Nucleus accumbens (tissue), 56 donors: ENCODE results near the gene DOCK10.
A peak's percentile ranks its signal among the peaks of the same experiment; 100 is the strongest.
"Not testable (repeated sequence)": the region's sequence is repeated elsewhere in the genome, so short reads cannot be mapped to it uniquely, and the experiment has no call there.

Experiments used
- DNase-seq, 56 donors: peaks; one replicate each; lab custom pipeline; 2025; lab: John Stamatoyannopoulos, UW

Gene DOCK10

DNA sequence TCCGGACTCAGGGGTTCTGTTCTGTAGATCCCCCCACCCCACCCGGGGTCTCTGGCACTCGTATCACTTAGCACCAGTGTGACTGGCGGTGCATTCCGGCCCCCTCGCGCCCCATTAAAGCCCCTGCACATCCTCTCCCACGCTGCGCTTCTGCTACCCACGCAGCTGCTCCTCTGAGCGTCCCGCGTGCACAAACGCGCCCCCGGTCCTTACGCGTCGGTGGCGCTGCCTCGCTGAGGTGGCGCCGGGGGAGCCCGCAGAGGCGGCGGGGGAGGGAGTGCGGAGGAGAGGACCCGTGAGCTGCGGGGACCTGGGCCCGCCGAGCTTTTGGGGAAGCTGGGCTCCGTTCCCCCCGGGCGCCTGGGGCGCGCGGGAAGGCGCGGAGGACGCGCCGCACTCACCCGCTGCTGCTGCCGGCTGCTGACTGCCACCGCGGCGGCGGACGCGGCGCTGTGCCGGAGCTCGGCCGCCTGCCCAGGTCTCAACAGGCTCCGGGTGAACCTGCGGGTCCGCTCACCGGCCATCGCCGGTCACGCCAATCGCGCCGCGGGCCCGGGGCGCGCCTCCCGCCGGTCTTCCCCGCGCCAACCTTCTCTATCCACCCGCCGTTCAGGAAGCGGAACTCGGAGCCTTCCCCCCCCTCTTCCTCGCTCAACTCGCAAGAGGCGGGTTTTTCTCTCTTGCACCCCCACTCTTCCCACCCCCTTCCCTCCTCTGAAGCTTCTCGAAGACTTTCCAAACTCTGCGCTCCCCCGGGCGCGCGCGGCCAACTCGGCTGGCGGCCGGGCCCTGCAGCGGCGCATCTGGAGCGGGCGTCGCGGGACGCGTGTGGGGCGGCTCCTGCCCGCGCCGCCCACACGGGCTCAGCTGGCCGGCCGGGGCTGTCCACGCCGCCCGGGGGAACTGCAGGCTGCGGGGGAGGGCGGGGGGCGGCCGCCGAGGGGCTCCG, at the start of gene DOCK10:
Gene DOCK10 (minus strand): TSS at position 618 of the 949 bp plus-strand sequence. CDS start 94 bp downstream, at position 524.
- peak in 50 of 56 donors; percentile 13 to 82 (median 71) for DNase-seq

- DNase-seq = no peak
Observed at GRCh38 chr2:225091336-225091735, 49.1 kb upstream of the DOCK10 start.

GRCh38 chr2:225090746-225091145, 48.5 kb upstream of the DOCK10 start:
- DNase-seq = no peak

- DNase-seq = no peak
Observed at GRCh38 chr2:225086915-225087314, 44.6 kb upstream of the DOCK10 start.

- no peak for DNase-seq
Observed at GRCh38 chr2:225086439-225086838, 44.2 kb upstream of the DOCK10 start.

DNA sequence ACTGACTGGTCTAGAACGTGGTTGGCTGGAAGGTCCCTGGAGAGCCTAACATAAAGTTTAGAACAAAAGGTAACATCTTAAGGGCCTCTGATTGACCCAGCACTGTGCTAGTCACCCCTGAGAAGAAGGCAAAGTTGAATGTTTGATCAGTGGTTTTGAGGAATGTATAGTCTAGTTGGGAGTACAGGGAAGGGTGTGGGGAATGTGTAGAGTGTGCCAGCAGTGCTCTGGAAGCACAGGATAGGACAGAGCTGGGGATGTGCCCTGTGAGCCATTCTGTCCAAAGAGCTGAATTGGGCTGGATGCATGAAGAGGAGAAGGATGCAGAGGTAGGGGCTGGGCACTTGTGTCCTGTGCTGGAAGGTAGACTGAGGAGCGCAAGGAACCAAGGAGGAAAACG, 41.0 kb upstream of the DOCK10 start:
- no peak for DNase-seq

GRCh38 chr2:225076125-225076524, 33.9 kb upstream of the DOCK10 start:
- no peak for DNase-seq

- peak in 4 of 56 donors; percentile 4 to 16 (median 12) for DNase-seq
Observed at GRCh38 chr2:225074919-225075681, 32.8 kb upstream of the DOCK10 start.

GRCh38 chr2:225074366-225074765, 32.1 kb upstream of the DOCK10 start:
- no peak for DNase-seq

GRCh38 chr2:225073198-225073597, 30.9 kb upstream of the DOCK10 start:
- DNase-seq = no peak

GRCh38 chr2:225072444-225072843, 30.2 kb upstream of the DOCK10 start:
- no peak for DNase-seq

DNA sequence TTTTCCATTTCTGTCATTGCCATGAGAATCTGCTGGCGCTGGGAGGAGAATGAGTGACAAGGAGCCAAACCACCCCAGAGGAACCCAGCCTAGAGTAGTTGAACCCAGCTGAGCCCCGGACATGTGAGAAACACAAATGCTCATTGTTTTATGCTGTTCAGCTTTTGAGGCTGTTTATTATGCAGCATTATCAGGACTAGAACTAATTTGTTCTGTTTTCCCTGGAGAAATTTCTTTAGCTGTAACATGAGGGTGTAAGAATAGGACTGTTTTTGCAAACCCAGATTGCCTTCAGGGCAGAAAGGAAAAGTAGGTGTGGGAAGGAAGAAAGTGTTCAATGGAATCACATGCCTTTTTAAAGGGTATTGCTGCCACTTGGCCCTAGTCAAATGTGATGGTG, 28.5 kb upstream of the DOCK10 start:
- DNase-seq = peak in 52 of 56 donors; percentile 4 to 85 (median 62)

DNA sequence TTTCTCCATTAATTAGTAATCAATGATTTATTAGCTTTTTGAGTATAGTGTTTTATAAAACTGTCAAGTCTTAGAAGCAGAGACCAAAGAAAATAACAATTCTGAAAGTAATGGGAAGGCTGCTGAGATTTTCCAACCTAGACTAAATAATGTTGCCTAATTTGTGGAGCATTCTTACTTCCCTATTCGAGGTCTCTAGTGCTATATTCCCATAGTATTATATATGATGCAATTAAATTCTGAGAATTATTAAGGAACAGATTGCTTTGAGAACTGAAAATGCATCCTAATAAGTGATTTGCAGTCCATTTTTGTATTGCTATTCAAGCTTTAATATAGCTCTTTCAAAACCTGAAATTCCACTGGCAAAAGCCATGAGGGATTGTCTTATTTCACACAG, 27.7 kb upstream of the DOCK10 start:
- DNase-seq = no peak

DNA sequence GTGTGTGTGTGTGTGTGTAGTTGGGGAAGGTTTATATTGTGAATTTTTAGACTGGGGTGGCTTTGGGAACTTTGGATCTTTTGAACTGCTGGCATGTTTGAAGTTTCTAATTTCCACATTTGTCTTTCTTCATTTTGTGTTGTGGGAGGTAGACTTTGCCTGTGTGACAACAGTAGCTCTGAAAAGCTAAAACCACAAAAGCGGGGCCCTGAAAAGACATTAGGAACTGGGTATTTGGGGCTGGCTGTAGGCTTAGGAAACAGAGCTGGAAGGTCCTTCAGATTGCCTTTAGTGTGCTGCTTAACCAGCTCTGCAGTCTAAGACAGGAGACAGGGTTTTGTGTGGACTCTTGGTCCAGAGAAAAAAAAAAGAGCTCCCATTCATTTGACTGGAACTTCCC, 27.2 kb upstream of the DOCK10 start:
- no peak for DNase-seq

DNA sequence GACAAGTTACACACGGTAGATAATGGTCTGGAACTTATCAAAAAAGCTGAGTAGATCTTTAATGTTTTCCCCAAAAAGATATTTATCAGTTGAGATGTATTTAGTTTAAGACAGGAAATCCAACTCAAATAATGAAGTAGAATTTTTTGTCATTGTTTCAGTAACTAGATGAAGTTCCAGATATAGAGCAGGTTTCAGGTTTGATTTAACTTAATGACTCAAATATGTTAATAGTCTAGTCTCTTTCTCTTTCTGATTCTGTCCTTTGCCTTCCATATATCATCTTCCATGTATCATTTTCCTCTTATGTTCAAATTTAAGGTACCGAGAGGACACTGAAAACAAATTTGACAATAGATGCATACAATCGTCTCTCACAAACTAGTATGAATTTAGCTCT, 23.6 kb upstream of the DOCK10 start:
- DNase-seq = no peak

DNA sequence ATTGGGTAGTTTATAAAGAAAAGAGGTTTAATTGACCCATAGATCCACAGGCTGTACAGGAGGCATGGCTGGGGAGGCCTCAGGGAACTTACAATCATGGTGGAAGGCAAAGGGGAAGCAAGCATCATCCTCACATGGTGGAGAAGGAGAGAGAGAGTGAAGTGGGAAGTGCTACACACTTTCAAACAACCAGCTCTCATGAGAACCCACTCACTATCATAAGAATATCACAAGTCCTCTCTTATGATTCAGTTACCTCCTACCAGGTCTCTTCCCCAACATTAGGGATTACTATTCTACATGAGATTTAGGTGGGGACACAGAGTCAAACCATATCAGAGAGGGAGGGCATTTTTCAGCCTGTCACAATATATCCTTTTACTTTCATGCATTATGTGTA, 22.7 kb upstream of the DOCK10 start:
- no peak for DNase-seq

DNA sequence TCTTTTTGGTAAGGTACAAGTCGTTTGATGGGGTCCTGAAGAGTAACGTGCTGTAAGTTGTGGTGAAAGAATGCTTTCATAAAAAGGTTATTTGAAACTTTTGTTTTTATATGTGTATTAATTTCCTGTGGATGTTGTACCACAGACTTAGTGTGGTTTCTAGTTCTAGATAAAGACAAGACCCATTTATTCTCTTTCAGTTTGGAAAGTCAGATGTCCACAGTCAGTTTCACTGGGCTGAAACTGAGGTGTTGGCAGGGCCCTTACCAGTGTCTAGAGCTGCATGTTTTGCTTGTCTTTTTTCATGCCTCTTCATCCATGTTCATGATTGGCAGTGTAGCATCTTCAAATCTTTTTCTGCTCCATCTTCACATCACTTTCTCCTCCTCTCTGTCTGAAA, 22.1 kb upstream of the DOCK10 start:
- no peak for DNase-seq

DNA sequence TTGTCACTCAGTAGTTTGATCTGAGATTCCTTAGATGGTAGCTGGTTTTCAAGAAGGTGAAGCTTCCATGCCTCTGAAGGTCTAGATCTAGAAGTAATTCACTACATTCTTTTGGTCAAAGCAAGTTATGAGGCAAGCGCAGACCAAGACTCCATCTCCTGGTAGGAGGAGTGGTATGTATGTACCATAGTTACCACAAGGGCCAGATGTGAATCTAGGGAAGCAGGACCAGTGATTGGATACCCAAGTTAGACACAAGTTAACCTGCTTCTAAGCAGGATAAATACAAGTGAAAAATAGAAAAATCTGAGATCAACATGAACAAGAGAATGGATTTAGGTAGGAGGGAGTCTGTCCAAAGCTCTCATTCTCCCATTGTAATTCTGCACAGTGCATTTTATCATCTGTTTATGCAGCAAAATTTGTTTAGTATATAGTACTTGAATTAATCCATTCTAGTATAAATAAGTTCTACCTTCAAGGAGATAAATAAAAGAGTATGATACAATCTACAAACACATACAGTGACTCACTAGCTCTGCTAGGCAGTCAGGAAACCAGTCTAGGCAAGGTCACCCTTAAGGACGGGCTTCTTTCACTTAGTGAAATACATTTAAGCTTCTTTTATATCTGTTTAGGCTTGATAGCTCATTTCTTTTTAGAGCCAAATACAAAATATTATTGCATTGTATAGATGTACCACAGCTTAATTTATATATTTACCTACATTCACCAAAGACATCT, 14.2 kb upstream of the DOCK10 start:
- DNase-seq = no peak

- no peak for DNase-seq
Observed at GRCh38 chr2:225055714-225056113, 13.4 kb upstream of the DOCK10 start.

GRCh38 chr2:225052703-225053102, 10.4 kb upstream of the DOCK10 start:
- DNase-seq = no peak

- not testable (repeated sequence) for DNase-seq
Observed at GRCh38 chr2:225047502-225047901, 5.2 kb upstream of the DOCK10 start.
